Endothelial cell of umbilical vein (primary cell): Measurements from ENCODE around the gene RARA. TPM values are rescaled to one million over a fixed set of nuclear protein-coding genes. Genes with fewer than 3 reads are reported as not detected.

Experiments
- BruUV-seq: library from RNA; stranded (reverse); fragments of 400-500 nt; replicated peaks from 2 replicates; lab custom pipeline; 2021; lab: Mats Ljungman, UMichigan
- CTCF ChIA-PET: fragments of 300-600, 350-600 bp; sonication (Branson Sonifier 250); formaldehyde crosslinking; loops from one replicate; lab custom pipeline; 2021; ENCODE audit warnings: antibody characterized with exemption, inconsistent platforms; lab: Charles Lee
- POLR2A ChIA-PET: fragments of 300-600, 350-600 bp; sonication (Branson Sonifier 250); formaldehyde crosslinking; loops from one replicate; lab custom pipeline; 2021; ENCODE audit warnings: antibody characterized with exemption, inconsistent platforms; lab: Charles Lee
- DNase-seq: peaks from one replicate; pipeline ENCODE4 v3.0.0-alpha.2; 2011; ENCODE audit warnings: low read depth, low spot score
- FAIRE-seq: peaks from 2 replicates; lab custom pipeline; 2011; peaks lifted over from hg19 to GRCh38; lab: Jason Lieb, UNC
- H2AFZ ChIP-seq: 2 replicates; pipeline ENCODE4 v1.6.0; 2012; ENCODE audit warnings: low read depth, low read length, control low read depth, inconsistent platforms
- H3K27ac ChIP-seq: 2 replicates; pipeline ENCODE4 v1.5.1; 2011; ENCODE audit warnings: low read depth, mild to moderate bottlenecking, control low read depth, low read length, moderate library complexity; ENCODE audit not compliant: insufficient read depth
- H3K27me3 ChIP-seq, 2 experiments: 2 replicates each; pipeline versions ENCODE4 v1.6.0 to v1.6.1; 2011; ENCODE audit warnings: low read length in 2 of 2, mixed read lengths in 1 of 2; ENCODE audit not compliant: control insufficient read depth in 2 of 2, insufficient read depth in 2 of 2
- H3K36me3 ChIP-seq, 2 experiments: 2 replicates in 1 of 2; 3 replicates in 1 of 2; pipeline ENCODE4 v1.5.1; 2011; ENCODE audit warnings: low read length in 2 of 2, mild to moderate bottlenecking in 1 of 2, moderate library complexity in 1 of 2; ENCODE audit not compliant: control insufficient read depth in 2 of 2, insufficient read depth in 2 of 2; ENCODE audit errors: extremely low read depth in 1 of 2
- H3K4me1 ChIP-seq: 3 replicates; pipeline ENCODE4 v1.5.1; 2011; ENCODE audit warnings: mild to moderate bottlenecking, low read length; ENCODE audit not compliant: control insufficient read depth, insufficient read depth; ENCODE audit errors: extremely low read depth
- H3K4me2 ChIP-seq: 2 replicates; pipeline ENCODE4 v1.6.1; 2011; ENCODE audit warnings: low read length, control low read depth, mixed read lengths; ENCODE audit not compliant: insufficient read depth
- H3K4me3 ChIP-seq, 3 experiments: fragments of 200-600 bp in 1 of 3; sonication (generic), shearing (Covaris generic) in 1 of 3; replicated peaks in 1 of 3; 2 replicates each; pipeline ENCODE4 v1.5.1; 2011 to 2016; ENCODE audit warnings: control low read depth in 3 of 3, low read length in 3 of 3, mild to moderate bottlenecking in 2 of 3, inconsistent platforms in 1 of 3, low read depth in 1 of 3, moderate library complexity in 1 of 3; ENCODE audit not compliant: insufficient read depth in 1 of 3
- H3K79me2 ChIP-seq: 2 replicates; pipeline ENCODE4 v1.6.0; 2012; ENCODE audit warnings: low read length, inconsistent platforms; ENCODE audit not compliant: control insufficient read depth, insufficient read depth
- H3K9ac ChIP-seq: replicated peaks from 2 replicates; pipeline ENCODE3; 2011; ENCODE audit warnings: low read length, control low read depth; ENCODE audit not compliant: insufficient read depth; ENCODE audit errors: extremely low read depth
- H3K9me1 ChIP-seq: replicated peaks from 3 replicates; pipeline ENCODE4 v1.6.0; 2011; ENCODE audit warnings: mild to moderate bottlenecking, low read length; ENCODE audit not compliant: control insufficient read depth, insufficient read depth; ENCODE audit errors: extremely low read depth
- H3K9me3 ChIP-seq: replicated peaks from 2 replicates; pipeline ENCODE4 v1.5.1; 2012; ENCODE audit warnings: low read length, inconsistent platforms; ENCODE audit not compliant: control insufficient read depth, insufficient read depth
- H4K20me1 ChIP-seq: replicated peaks from 2 replicates; pipeline ENCODE3; 2011; ENCODE audit warnings: mild to moderate bottlenecking, low read length; ENCODE audit not compliant: control insufficient read depth, insufficient read depth; ENCODE audit errors: extremely low read depth
- FOS ChIP-seq: IDR thresholded peaks from 2 replicates; pipeline ENCODE4 v1.6.1; 2011; ENCODE audit warnings: mild to moderate bottlenecking, low read length, moderate library complexity, borderline replicate concordance; ENCODE audit not compliant: insufficient read depth
- GATA2 ChIP-seq: IDR thresholded peaks from 2 replicates; pipeline ENCODE4 v1.7.0; 2011; ENCODE audit warnings: low read depth, mild to moderate bottlenecking, moderate library complexity, mixed read lengths, low read length; ENCODE audit not compliant: insufficient read length, insufficient read depth
- JUN ChIP-seq: IDR thresholded peaks from 2 replicates; pipeline ENCODE4 v1.6.1; 2011; ENCODE audit warnings: borderline replicate concordance, low read depth; ENCODE audit not compliant: insufficient read length, insufficient read depth
- MYC ChIP-seq: IDR thresholded peaks from one replicate; pipeline ENCODE4 v1.6.1; 2011; ENCODE audit warnings: mild to moderate bottlenecking, low read depth, low read length
- POLR2A ChIP-seq: IDR thresholded peaks from 2 replicates; pipeline ENCODE4 v1.6.1; 2012; ENCODE audit warnings: low read depth, mild to moderate bottlenecking, control low read depth, low read length
- POLR2AphosphoS5 ChIP-seq: IDR thresholded peaks from 2 replicates; pipeline ENCODE4 v1.6.1; 2012; ENCODE audit warnings: low read depth, mild to moderate bottlenecking, control low read depth, low read length, moderate library complexity; ENCODE audit not compliant: insufficient read depth
- dilution Hi-C: fragments of 300-500 bp; cut with MboI; formaldehyde crosslinking; loops from one replicate; pipeline ENCODE4 v1.15.0; 2019; ENCODE audit warnings: low sequenced_read_pairs; ENCODE audit not compliant: extremely low pct_ligation_motif_present
- intact Hi-C: fragments of 100-400 bp; cut with micrococcal nuclease; formaldehyde crosslinking; loops from one replicate; pipeline ENCODE4 v1.10.0; 2022
- polyA plus RNA-seq, 4 experiments: library from polyadenylated mRNA; depleted of rRNA in 3 of 4; stranded (reverse) in 3 of 4; unstranded in 1 of 4; fragments of >200 nt; gene quantifications; 2 replicates each; pipeline versions ENCODE4 v1.2.1 to v1.2.3, GENCODE V29; 2011 to 2012; ENCODE audit warnings: missing spikeins in 1 of 4
- total RNA-seq: library from RNA; stranded (reverse); gene quantifications from 2 replicates; pipeline ENCODE4 v1.2.3, GENCODE V29; 2021
- TF ChIP-seq, protein P1 (sequence below), 2 donors: IDR thresholded peaks; 1 replicate in 1 of 2; 2 replicates in 1 of 2; pipeline ENCODE4 v1.5.1; 2011; ENCODE audit warnings: low read length in 2 of 2, mild to moderate bottlenecking in 2 of 2, moderate library complexity in 2 of 2, control low read depth in 1 of 2, inconsistent platforms in 1 of 2, low read depth in 1 of 2; ENCODE audit not compliant: insufficient read depth in 1 of 2; ENCODE audit errors: extremely low read depth in 1 of 2
- TF ChIP-seq, protein P2 (sequence below): IDR thresholded peaks from 2 replicates; pipeline ENCODE4 v1.6.1; 2011; ENCODE audit not compliant: insufficient read depth, insufficient read length

Gene RARA
- total and polyA plus RNA-seq, 2 donors (not counting 3 experiments of a cell fraction or from before 2014, with no cell fraction given): 11.9 to 37.8 TPM

DNA sequence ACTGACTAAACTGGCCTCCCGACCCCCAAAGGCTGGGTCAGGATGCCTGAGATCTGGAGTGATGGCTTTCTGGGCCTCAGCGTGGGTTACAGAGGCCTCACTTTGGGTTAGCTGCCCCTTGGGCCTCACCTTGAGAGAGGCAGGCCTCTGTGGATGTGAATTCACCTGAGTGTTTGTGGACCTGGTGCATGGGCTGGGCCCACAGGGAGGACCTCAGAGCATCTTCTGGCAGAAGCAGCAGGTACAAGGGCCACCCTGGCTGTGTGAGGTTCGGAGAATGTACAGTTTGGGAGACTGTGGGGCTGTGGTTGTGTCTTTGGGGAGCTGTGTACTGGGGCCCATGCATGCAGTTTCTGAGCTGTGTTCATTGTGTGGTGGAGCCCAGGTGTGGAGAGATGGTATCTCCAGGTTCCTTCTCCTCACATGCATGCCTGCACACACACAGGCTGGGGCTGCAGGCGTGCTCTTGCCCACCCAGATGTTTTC lies 18.3 kb downstream of the RARA start:
- Histone ChIP-seq H2AFZ (no peak overlapping the region), H3K4me1 (peaks cover 65% of the 10 kb centered on the region), H3K9ac (no peak overlapping the region), H3K4me2 (no peak overlapping the region), H4K20me1 (no peaks in the 10 kb centered on the region), H3K4me3 (no peak overlapping the region), H3K9me1 (no peaks in the 10 kb centered on the region), H3K9me3 (no peaks in the 10 kb centered on the region), H3K79me2 (peaks cover 65% of the 10 kb centered on the region), H3K27ac (no peak overlapping the region), H3K36me3 (peaks cover 0 to 3% of the 10 kb centered on the region in 2 experiments), H3K27me3 (no peaks in the 10 kb centered on the region)
- dilution Hi-C loops: no loop called here
- no peak for FAIRE-seq
- intact Hi-C loops: no loop called here
- BruUV-seq: no TSS peak
- DNase-seq: no peak
- ChIA-PET CTCF (interaction anchor here (1.1 to 3.5 kb wide), 2 partner anchors 8 to 24 kb away, joined by 6 to 13 read pairs; no protein-coding TSS in a partner anchor), POLR2A (no interaction called here)
- TF ChIP-seq POLR2A: no peak
- no peak for TF ChIP-seq GATA2
- TF ChIP-seq POLR2AphosphoS5: no peak
- no peak for TF ChIP-seq MYC
- TF ChIP-seq, protein P1, sequence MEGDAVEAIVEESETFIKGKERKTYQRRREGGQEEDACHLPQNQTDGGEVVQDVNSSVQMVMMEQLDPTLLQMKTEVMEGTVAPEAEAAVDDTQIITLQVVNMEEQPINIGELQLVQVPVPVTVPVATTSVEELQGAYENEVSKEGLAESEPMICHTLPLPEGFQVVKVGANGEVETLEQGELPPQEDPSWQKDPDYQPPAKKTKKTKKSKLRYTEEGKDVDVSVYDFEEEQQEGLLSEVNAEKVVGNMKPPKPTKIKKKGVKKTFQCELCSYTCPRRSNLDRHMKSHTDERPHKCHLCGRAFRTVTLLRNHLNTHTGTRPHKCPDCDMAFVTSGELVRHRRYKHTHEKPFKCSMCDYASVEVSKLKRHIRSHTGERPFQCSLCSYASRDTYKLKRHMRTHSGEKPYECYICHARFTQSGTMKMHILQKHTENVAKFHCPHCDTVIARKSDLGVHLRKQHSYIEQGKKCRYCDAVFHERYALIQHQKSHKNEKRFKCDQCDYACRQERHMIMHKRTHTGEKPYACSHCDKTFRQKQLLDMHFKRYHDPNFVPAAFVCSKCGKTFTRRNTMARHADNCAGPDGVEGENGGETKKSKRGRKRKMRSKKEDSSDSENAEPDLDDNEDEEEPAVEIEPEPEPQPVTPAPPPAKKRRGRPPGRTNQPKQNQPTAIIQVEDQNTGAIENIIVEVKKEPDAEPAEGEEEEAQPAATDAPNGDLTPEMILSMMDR (IDR thresholded peaks at IDR 0.05; ENCODE audit: extremely low read depth in 1 of 2, insufficient read depth in 1 of 2, low read depth in 1 of 2, low read length in 2 of 2): no peak
- TF ChIP-seq FOS: no peak
- TF ChIP-seq JUN: no peak
- TF ChIP-seq, protein P2, sequence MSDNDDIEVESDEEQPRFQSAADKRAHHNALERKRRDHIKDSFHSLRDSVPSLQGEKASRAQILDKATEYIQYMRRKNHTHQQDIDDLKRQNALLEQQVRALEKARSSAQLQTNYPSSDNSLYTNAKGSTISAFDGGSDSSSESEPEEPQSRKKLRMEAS: no peak
